Right lobe of liver (tissue), 6 donors: ENCODE measurements around the gene LUZP1. TPM values are rescaled to one million over a fixed set of nuclear protein-coding genes. Genes with fewer than 3 reads are reported as not detected.

Source experiments
- ATAC-seq, 4 donors: fragments of 200-7000 bp; cut with Tn5 transposase; one replicate each; pipeline ENCODE4 v1.9.1; 2020; ENCODE audit warnings: mild to moderate bottlenecking in 4 of 4, moderate library complexity in 4 of 4
- DNase-seq, 3 donors: peaks; one replicate each; pipeline ENCODE4 v3.0.0-alpha.2; 2020
- H3K27ac ChIP-seq, 3 donors: fragments of 200-600 bp; one replicate each; pipeline ENCODE4 v1.8.0; 2022
- H3K27me3 ChIP-seq, 2 donors: fragments of 200-600 bp; one replicate each; pipeline ENCODE4 v1.8.0; 2022
- H3K36me3 ChIP-seq, 4 donors: fragments of 200-600 bp; sonication (generic) in 1 of 4; one replicate each; pipeline versions ENCODE4 v1.5.1 to v1.8.0; 2017 to 2022; ENCODE audit warnings: control low read depth in 1 of 4
- H3K4me1 ChIP-seq, 4 donors: fragments of 200-600 bp; sonication (generic) in 1 of 4; one replicate each; pipeline versions ENCODE4 v1.5.1 to v1.8.0; 2017 to 2022; ENCODE audit warnings: control low read depth in 1 of 4
- H3K4me3 ChIP-seq, 3 donors: fragments of 200-600 bp; one replicate each; pipeline ENCODE4 v1.8.0; 2022
- H3K9me3 ChIP-seq, 4 donors: fragments of 200-600 bp; sonication (generic) in 1 of 4; one replicate each; pipeline versions ENCODE4 v1.5.1 to v1.8.0; 2017 to 2022; ENCODE audit warnings: control low read depth in 1 of 4
- POLR2A ChIP-seq: fragments of 450-650 bp; IDR thresholded peaks from one replicate; pipeline ENCODE4 v1.6.1; 2017; ENCODE audit warnings: antibody characterized with exemption, mild to moderate bottlenecking
- WGBS: methylation state at CpG from one replicate; pipeline ENCODE4 v1.1.6; 2018; ENCODE audit warnings: low coverage, low lambda C conversion rate; ENCODE audit not compliant: insufficient coverage; ENCODE audit errors: missing lambda C conversion rate; 5-methylcytosine and 5-hydroxymethylcytosine counted together
- intact Hi-C, 2 donors: fragments of 100-400 bp; cut with DNase I; formaldehyde crosslinking; loops; one replicate each; pipeline versions ENCODE4 v1.11.2 to v1.14.1; 2022
- total RNA-seq, 6 experiments: library from RNA; depleted of rRNA in 2 of 6; stranded (reverse); fragments of >200 nt in 2 of 6; fragmentation: NEBNext Ultra II Directional in 3 of 6; extraction: Animal tissue kit (Norgen Biotek cat#: 25700) in 3 of 6; gene quantifications; one replicate each; pipeline versions ENCODE4 v1.1.0 to v1.2.4, GENCODE V29; 2016 to 2023
- TF ChIP-seq, protein P1 (sequence below), 4 donors: fragments of 200-600 bp in 3 of 4; fragments of 450-650 bp in 1 of 4; IDR thresholded peaks; one replicate each; pipeline versions ENCODE4 v1.5.1 to v1.8.0; 2016 to 2022; ENCODE audit warnings: antibody characterized with exemption in 4 of 4, mild to moderate bottlenecking in 2 of 4
- donor health status: DM: no; HTN: yes; CAD: no.
- donor health status: DM: no; HTN: no; CAD: no.
- donor health status: DM: no; HTN: no; CAD: no.
- donor health status: DM: no; HTN: yes; CAD: no.
- donor health status: DM: no; HTN: yes; CAD: no.

LUZP1 gene
- total RNA-seq, 6 experiments from 2014 or later = 4.1 to 8.0 (median 6.1) TPM

DNA sequence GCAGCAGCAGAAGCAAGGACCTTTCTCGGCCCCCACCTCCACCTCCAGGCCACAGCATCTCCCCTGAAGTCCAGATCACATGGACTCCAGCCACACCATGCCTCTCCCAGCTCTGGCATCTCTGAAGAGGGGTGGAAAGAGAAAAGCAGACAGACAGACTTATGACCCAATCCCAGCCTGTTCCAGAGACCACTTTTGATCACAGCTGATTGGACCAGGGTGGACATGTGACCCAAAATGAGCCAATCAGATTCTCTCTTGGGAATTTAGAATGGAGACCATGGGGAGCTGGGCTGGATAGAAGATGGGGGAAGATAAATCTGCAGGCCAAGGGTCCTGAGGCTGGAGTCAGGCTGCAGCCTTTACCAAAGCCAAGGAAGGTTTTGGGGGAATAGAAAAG, 32.2 kb upstream of the LUZP1 start:
- 63% methylated on average over 1 of the region's 1 CpG for WGBS
- ATAC-seq = no peak
- intact Hi-C loops = no loop called here
- TF ChIP-seq, protein P1, sequence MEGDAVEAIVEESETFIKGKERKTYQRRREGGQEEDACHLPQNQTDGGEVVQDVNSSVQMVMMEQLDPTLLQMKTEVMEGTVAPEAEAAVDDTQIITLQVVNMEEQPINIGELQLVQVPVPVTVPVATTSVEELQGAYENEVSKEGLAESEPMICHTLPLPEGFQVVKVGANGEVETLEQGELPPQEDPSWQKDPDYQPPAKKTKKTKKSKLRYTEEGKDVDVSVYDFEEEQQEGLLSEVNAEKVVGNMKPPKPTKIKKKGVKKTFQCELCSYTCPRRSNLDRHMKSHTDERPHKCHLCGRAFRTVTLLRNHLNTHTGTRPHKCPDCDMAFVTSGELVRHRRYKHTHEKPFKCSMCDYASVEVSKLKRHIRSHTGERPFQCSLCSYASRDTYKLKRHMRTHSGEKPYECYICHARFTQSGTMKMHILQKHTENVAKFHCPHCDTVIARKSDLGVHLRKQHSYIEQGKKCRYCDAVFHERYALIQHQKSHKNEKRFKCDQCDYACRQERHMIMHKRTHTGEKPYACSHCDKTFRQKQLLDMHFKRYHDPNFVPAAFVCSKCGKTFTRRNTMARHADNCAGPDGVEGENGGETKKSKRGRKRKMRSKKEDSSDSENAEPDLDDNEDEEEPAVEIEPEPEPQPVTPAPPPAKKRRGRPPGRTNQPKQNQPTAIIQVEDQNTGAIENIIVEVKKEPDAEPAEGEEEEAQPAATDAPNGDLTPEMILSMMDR (IDR thresholded peaks at IDR 0.05) = no peak
- TF ChIP-seq POLR2A = no peak
- Histone ChIP-seq H3K4me1 (no peaks in the 10 kb centered on the region), H3K36me3 (no peaks in the 10 kb centered on the region), H3K27me3 (no peaks in the 10 kb centered on the region), H3K4me3 (no peak overlapping the region), H3K9me3 (no peaks in the 10 kb centered on the region), H3K27ac (no peak overlapping the region)
- no peak for DNase-seq

DNA sequence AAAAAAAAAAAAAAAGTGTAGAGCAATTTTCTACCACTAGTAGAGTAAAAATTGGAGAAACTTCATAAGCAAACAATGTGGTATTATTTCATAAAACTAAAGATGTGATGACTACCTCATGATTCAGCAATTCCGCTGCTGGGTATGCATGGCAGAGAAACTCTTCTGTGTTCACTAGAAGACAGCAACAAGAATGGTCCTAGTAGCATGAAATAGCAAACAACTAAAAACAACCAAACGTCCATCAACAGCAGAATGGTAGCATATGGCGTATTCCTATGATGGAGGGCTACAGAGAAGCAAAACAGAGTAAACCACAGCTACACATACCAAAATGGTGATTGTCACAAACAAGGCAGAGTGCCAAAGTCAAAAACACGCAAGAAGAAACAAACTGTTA, 29.7 kb upstream of the LUZP1 start:
- intact Hi-C loops = no loop called here
- no peaks in the 10 kb centered on the region for H3K4me1 ChIP-seq
- no peak overlapping the region for H3K4me3 ChIP-seq
- no peak for ATAC-seq
- no peak for TF ChIP-seq POLR2A
- TF ChIP-seq, protein P1 (IDR thresholded peaks at IDR 0.05) = no peak
- no peak for DNase-seq
- H3K27me3 ChIP-seq = no peaks in the 10 kb centered on the region
- H3K36me3 ChIP-seq = no peaks in the 10 kb centered on the region
- no peak overlapping the region for H3K27ac ChIP-seq
- no peaks in the 10 kb centered on the region for H3K9me3 ChIP-seq
- 65% methylated on average over 4 of the region's 4 CpGs for WGBS

DNA sequence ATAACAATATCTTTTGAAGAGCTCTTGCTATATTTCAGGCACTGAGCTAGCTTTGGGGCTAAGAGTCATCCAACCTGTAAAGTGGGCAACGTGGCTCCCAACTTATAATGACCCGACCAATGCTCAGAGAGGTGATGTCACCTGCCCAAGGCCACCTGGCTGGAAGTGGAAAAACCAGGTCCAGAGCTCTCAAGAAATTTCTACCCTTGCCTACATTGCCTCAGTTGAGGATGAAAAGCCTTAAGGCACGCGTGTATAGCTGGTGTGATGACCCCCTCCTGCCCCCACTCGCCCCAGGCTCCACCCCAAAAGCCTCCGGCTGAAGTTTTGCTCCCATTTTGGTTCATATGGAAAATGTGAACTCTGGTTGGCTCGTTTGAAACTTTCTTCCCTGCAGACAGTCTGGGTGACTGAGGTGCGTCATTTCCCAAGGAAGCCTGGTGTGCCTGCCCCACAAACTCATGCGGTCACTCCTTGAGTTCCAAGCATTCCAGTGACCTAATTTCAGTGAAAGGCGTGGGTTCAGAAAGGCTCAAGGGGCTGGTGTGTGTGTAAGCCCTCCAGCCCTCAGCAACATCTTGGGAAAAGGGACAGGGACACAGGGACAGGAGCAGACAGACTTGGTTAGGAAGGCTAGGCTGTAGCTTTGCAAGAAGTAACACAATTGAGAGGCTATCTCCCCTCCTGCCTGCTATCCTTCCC, 28.1 kb upstream of the LUZP1 start:
- 65% methylated on average over 2 of the region's 10 CpGs for WGBS
- intact Hi-C loops = no loop called here
- Histone ChIP-seq H3K9me3 (no peaks in the 10 kb centered on the region), H3K4me3 (no peak overlapping the region), H3K27ac (no peak overlapping the region), H3K36me3 (no peaks in the 10 kb centered on the region), H3K27me3 (no peaks in the 10 kb centered on the region), H3K4me1 (no peaks in the 10 kb centered on the region)
- DNase-seq (no peak), ATAC-seq (no peak)
- TF ChIP-seq POLR2A = no peak
- TF ChIP-seq, protein P1 (IDR thresholded peaks at IDR 0.05) = no peak

DNA sequence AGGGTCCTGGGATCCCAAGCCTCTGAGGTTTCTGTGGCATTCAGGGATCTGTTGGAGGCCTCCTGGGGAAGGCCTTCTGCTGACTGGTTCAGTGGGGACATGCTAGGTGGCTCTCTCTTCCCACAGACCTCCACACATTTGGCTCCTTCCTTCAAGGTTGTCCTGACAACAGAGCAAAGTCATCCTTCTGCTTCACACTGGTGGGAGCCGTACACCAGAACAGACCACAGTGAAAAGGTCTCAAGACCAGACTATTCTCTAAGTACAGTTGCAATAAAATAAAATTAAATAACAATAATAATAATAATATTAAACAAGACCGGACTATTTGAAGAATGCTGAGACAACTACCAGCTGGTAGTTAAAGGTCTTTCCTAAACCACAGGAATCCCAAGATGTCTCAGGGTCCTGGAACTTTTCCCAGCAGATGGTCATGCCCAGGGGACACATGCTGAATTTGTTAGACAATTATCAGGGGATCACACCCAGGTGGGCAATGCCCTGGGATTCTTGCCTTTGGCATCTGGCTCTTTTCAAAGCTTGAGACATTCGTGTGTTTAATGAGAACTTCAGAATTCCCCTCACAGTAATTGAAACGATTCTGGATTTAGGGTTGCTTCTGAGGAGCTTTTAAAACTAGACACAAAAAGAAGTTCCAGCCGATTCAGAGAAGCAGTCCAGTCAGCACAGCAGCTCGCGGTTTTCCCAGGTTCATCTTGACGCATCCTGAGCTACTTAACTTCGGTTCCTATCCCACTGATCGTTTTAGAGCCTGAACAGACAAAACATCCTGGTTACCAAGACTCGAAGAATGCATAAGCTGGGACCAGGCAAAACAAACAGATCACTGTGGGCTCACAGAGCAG, 25.7 kb upstream of the LUZP1 start:
- TF ChIP-seq POLR2A = no peak
- TF ChIP-seq, protein P1 (IDR thresholded peaks at IDR 0.05) = no peak
- WGBS = 62% methylated on average over 11 of the region's 11 CpGs
- no peak for DNase-seq
- Histone ChIP-seq H3K27ac (no peak overlapping the region), H3K4me1 (no peaks in the 10 kb centered on the region), H3K9me3 (no peaks in the 10 kb centered on the region), H3K27me3 (no peaks in the 10 kb centered on the region), H3K4me3 (no peak overlapping the region), H3K36me3 (no peaks in the 10 kb centered on the region)
- no peak for ATAC-seq
- intact Hi-C loops = no loop called here
